H1 (cell line): ENCODE results near the gene FHAD1. TPM values are rescaled to one million over a fixed set of nuclear protein-coding genes. Genes with fewer than 3 reads are reported as not detected.

Experiments used
- CHD7 ChIP-seq: fragments of 300-600 bp; sonication (generic); IDR thresholded peaks from 2 replicates; pipeline ENCODE4 v1.7.1; 2012; ENCODE audit warnings: low read length, moderate library complexity, mild to moderate bottlenecking, inconsistent platforms; ENCODE audit not compliant: insufficient replicate concordance
- polyA plus RNA-seq, 7 experiments: library from polyadenylated mRNA; depleted of rRNA in 3 of 7; stranded (reverse) in 5 of 7; unstranded in 2 of 7; fragments of >200 nt in 5 of 7; fragments of 200-250 nt in 2 of 7; gene quantifications; 1 replicate in 5 of 7; 2 replicates in 1 of 7; 4 replicates in 1 of 7; pipeline versions ENCODE4 v1.2.1 to v1.2.3, GENCODE V29; 2011 to 2013; ENCODE audit warnings: missing spikeins in 2 of 7, mixed read lengths in 2 of 7
- total RNA-seq: library from RNA; stranded (reverse); fragmentation: NEBNext Ultra II Directional; extraction: Animal tissue kit (Norgen Biotek cat#: 25700); gene quantifications from 2 replicates; pipeline ENCODE4 v1.2.1, GENCODE V29; 2021

Gene FHAD1
- total and polyA plus RNA-seq, 2 of the 8 experiments (the other 6 are each of a cell fraction or from before 2014, with no cell fraction given): 0.39 to 0.69 TPM

- TF ChIP-seq CHD7: no peak
Observed at GRCh38 chr1:15325375-15326085, 78.5 kb downstream of the FHAD1 start (continued).
